H1 (cell line): ENCODE data around the gene ELP4.
"Not testable (repeated sequence)": the region's sequence is repeated elsewhere in the genome, so short reads cannot be mapped to it uniquely, and the experiment has no call there.

Source experiments
- BACH1 ChIP-seq: IDR thresholded peaks from 2 replicates; pipeline ENCODE4 v1.6.1; 2012; ENCODE audit warnings: low read length, improper control_type of control experiment
- CBX8 ChIP-seq: fragments of 300-800, 300-1000 bp; sonication (generic); IDR thresholded peaks from 2 replicates; pipeline ENCODE4 v1.7.1; 2016; ENCODE audit warnings: low read depth, low read length, borderline replicate concordance
- EZH2 ChIP-seq: fragments of 200-600 bp; sonication (generic); IDR thresholded peaks from 2 replicates; pipeline ENCODE4 v1.7.1; 2012; ENCODE audit warnings: low read depth, mild to moderate bottlenecking, moderate library complexity, low read length, inconsistent platforms; ENCODE audit not compliant: severe bottlenecking
- GTF2F1 ChIP-seq: IDR thresholded peaks from 2 replicates; pipeline ENCODE4 v1.6.1; 2012; ENCODE audit warnings: low read depth, low read length, improper control_type of control experiment, borderline replicate concordance
- POLR2A ChIP-seq, 2 experiments: IDR thresholded peaks; 1 replicate in 1 of 2; 2 replicates in 1 of 2; pipeline ENCODE4 v1.6.1; 2011; ENCODE audit warnings: low read depth in 2 of 2, low read length in 2 of 2, mild to moderate bottlenecking in 2 of 2; ENCODE audit errors: control extremely low read depth in 1 of 2
- RAD21 ChIP-seq, 2 experiments: IDR thresholded peaks in 1 of 2; conservative IDR thresholded peaks in 1 of 2; 2 replicates each; pipeline ENCODE4 v1.6.1; 2011; ENCODE audit warnings: low read depth in 2 of 2, low read length in 2 of 2, improper control_type of control experiment in 1 of 2, inconsistent platforms in 1 of 2, mild to moderate bottlenecking in 1 of 2, moderate library complexity in 1 of 2
- SAP30 ChIP-seq: fragments of 300-600 bp; sonication (generic); IDR thresholded peaks from 2 replicates; pipeline ENCODE4 v1.7.1; 2012; ENCODE audit warnings: low read length, moderate library complexity, mild to moderate bottlenecking, inconsistent platforms; ENCODE audit not compliant: insufficient read depth, insufficient replicate concordance
- SP1 ChIP-seq: IDR thresholded peaks from 2 replicates; pipeline ENCODE4 v1.6.1; 2011; ENCODE audit warnings: low read depth, low read length
- TAF1 ChIP-seq: IDR thresholded peaks from 2 replicates; pipeline ENCODE4 v1.6.1; 2011; ENCODE audit warnings: mild to moderate bottlenecking, low read depth, low read length
- TF ChIP-seq, protein P1 (sequence below), 3 experiments: IDR thresholded peaks; 1 replicate in 2 of 3; 2 replicates in 1 of 3; pipeline versions ENCODE4 v1.5.1 to v1.6.1; 2011; ENCODE audit warnings: low read length in 3 of 3, mild to moderate bottlenecking in 3 of 3, inconsistent platforms in 2 of 3, low read depth in 1 of 3, moderate library complexity in 1 of 3; ENCODE audit not compliant: insufficient read depth in 1 of 3; ENCODE audit errors: control extremely low read depth in 1 of 3

DNA sequence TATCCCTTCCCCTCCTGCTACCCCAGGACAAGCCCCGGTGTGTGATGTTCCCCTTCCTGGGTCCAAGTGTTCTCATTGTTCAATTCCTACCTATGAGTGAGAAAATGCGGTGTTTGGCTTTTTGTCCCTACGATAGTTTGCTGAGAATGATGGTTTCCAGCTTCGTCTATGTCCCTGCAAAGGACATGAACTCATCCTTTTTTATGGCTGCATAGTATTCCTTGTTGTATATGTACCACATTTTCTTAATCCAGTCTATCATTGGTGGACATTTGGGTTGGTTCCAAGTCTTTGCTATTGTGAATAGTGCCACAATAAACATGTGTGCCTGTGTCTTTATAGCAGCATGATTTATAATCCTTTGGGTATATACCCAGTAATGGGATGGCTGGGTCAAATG, 55.0 kb downstream of the ELP4 start:
- TF ChIP-seq, protein P1, sequence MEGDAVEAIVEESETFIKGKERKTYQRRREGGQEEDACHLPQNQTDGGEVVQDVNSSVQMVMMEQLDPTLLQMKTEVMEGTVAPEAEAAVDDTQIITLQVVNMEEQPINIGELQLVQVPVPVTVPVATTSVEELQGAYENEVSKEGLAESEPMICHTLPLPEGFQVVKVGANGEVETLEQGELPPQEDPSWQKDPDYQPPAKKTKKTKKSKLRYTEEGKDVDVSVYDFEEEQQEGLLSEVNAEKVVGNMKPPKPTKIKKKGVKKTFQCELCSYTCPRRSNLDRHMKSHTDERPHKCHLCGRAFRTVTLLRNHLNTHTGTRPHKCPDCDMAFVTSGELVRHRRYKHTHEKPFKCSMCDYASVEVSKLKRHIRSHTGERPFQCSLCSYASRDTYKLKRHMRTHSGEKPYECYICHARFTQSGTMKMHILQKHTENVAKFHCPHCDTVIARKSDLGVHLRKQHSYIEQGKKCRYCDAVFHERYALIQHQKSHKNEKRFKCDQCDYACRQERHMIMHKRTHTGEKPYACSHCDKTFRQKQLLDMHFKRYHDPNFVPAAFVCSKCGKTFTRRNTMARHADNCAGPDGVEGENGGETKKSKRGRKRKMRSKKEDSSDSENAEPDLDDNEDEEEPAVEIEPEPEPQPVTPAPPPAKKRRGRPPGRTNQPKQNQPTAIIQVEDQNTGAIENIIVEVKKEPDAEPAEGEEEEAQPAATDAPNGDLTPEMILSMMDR (IDR thresholded peaks at IDR 0.05; ENCODE audit: control extremely low read depth in 1 of 3, insufficient read depth in 1 of 3, low read depth in 1 of 3, low read length in 3 of 3), result not testable (repeated sequence)
- not testable (repeated sequence) for TF ChIP-seq BACH1; POLR2A (IDR thresholded peaks at IDR 0.05; ENCODE audit: control extremely low read depth in 1 of 2, low read depth in 2 of 2, low read length in 2 of 2); EZH2; RAD21 (IDR thresholded peaks at IDR 0.05 in 1 of 2, conservative IDR thresholded peaks at IDR 0.05 in 1 of 2; ENCODE audit: low read depth in 2 of 2, low read length in 2 of 2); SP1; GTF2F1; TAF1; CBX8; SAP30
